Raji (cell line): ENCODE measurements around the gene GGT7.

Experiments
- POLR2A ChIP-seq: IDR thresholded peaks from 2 replicates; pipeline ENCODE4 v1.6.1; 2011; ENCODE audit warnings: low read depth, low read length, control low read depth; ENCODE audit not compliant: insufficient read depth

The GGT7 gene

GRCh38 chr20:34887023-34887422 is 14.4 kb upstream of the GGT7 start:
- TF ChIP-seq POLR2A: no peak

DNA sequence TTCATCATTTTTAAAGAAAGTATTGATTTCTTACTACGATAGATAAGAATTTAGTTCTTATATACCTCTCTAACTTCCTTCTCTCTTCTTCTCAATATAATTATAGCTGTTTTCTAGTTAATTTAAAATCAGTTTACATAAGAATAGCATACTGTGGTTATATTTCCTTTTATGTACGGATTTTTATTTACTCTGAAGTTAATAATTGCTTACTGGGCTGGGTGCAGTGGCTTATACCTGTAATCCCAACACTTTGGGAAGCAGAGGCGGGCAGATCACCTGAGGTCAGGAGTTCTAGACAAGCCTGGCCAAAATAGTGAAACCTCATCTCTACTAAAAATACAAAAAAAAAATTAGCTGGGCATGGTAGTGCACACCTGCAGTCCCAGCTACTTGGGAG is 13.5 kb upstream of the GGT7 start:
- TF ChIP-seq POLR2A: no peak

GRCh38 chr20:34884260-34884659 is 11.6 kb upstream of the GGT7 start:
- no peak for TF ChIP-seq POLR2A

GRCh38 chr20:34883809-34884208 is 11.2 kb upstream of the GGT7 start:
- TF ChIP-seq POLR2A: no peak

- TF ChIP-seq POLR2A: no peak
These were observed 10.5 kb upstream of the GGT7 start for GRCh38 chr20:34883087-34883688.

GRCh38 chr20:34881689-34882088 is 9.0 kb upstream of the GGT7 start:
- no peak for TF ChIP-seq POLR2A

- TF ChIP-seq POLR2A: no peak
These were observed 7.7 kb upstream of the GGT7 start for GRCh38 chr20:34880215-34880850.

DNA sequence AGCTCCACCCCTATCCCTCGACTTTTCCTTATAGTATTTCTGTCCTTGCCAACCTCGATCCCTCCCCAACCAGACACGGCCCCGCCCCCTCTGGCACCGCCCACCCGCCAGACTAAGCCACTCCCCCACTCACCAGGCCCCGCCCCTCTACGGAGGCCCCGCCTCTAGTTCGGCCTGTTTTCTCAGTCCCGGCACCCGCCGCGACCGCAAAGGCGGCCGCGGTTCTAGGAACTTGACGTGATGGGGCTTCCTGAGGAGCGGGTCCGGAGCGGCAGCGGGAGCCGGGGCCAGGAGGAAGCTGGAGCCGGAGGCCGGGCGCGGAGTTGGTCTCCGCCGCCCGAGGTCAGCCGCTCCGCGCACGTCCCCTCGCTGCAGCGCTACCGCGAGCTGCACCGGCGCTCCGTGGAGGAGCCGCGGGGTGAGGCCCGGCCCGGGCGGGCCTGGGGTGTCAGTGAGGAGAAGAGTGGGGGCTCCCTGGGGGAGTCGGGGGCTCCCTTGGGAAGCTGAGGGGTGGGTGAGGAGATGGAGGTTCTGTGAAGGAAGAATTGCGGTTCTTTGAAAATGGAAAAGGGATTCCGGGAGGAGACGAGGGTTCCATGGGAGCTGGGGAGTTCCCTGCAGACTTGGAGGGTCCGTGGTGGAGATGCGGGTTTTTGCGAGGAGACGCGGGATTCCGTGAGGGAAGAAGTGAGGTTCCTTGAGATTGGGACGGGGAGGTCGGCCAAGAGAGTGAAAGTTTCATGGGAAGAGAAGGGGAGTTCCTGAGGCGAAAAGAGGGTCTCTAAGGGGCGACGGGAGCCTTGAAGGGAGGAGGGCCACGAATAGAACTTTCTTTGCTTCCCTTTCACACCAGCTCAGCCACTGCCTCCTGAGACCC is 4.0 kb upstream of the GGT7 start, which contains the start of gene ACSS2:
Gene ACSS2 (plus strand): TSS at position 207 of the 877 bp plus-strand sequence. CDS start 34 bp downstream, at position 241.
- TF ChIP-seq POLR2A: no peak

GRCh38 chr20:34875642-34876405 is 3.2 kb upstream of the GGT7 start:
- TF ChIP-seq POLR2A: no peak

GRCh38 chr20:34874094-34874654 is 1.5 kb upstream of the GGT7 start:
- no peak for TF ChIP-seq POLR2A

DNA sequence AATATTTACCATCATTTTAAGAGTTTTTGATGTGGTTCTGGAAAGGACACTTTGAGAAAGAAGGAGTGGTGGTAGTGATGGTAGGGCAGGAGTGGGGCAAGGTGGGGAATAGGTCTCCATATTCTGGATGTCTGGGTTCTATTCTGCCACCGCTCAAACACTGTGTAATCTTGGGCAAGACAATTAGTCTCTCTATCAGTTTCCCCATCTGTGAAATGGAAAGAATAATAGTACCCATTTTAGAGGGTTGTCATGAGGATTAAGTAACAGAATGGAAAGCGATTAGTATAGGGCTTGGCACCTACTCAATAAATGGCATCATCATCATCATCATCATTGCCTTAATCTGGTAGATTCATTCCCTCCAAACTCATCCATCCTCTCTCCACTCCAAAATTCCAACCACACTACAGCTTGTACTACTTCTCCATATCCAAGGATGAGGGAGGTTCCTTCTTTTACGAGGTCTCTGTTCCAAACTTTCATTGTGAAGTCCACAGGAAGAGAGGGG is 982 bp upstream of the GGT7 start:
- TF ChIP-seq POLR2A: no peak

DNA sequence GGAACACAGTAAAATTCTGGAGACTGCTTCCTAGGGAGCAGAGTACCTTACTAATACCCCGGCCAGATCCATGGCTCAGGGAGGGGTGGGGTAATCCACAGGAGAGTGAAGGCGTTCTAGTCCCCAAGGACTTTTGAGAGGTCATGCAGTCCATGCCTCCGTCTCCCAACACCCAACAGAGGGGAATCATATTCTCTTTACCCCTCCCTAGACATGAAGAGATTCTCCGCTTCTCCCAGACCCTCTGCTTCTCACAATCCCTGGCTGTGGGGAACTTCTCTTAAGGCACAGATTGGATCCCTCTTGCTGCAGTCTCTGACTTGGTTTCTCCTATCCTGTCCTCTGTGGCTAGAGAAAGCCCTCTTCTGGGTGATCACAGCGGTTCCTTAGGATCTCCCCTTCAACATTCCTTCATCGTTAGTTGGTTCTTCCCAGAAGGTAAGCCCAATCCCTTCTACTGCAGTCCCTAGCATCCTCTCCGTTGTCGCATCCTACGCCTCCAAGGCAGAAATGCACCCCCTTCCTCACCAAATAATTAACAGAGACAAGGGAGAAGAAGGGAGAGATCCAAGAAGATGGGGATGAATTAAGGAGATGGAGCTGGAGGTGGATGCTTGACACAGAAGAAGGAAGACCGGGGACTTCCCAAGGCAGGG is 562 bp downstream of the GGT7 start:
- no peak for TF ChIP-seq POLR2A

GRCh38 chr20:34871320-34871926 is 1.2 kb downstream of the GGT7 start:
- TF ChIP-seq POLR2A: no peak

DNA sequence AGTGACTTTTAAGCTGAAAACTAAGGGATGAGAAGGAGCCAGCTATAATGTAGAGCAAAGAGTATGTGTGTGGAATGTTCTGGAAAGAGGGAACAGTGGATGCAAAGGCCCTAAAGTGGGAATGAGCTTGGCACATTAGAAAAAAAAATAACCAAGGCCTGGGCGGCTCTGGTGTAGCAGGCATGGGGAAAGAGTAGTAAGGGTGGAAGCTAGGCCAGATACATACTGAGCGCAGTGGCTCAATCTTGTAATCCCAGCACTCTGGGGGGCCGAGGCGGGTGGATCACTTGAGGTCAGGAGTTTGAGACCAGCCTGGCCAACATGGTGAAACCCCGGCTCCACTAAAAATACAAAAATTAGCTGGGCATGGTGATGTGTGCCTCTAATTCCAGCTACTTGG is 8.4 kb downstream of the GGT7 start:
- TF ChIP-seq POLR2A: no peak
